ENCODE results near the gene SPRN.
"Not testable (repeated sequence)": the region's sequence is repeated elsewhere in the genome, so short reads cannot be mapped to it uniquely, and the experiment has no call there.

The SPRN gene

GRCh38 chr10:133456041-133456951 lies 31.9 kb upstream of the SPRN start:
- DNase-seq = no peak

GRCh38 chr10:133455611-133456031 lies 31.2 kb upstream of the SPRN start:
- DNase-seq = no peak

GRCh38 chr10:133455196-133455595 lies 30.8 kb upstream of the SPRN start:
- no peak for DNase-seq

GRCh38 chr10:133454204-133454893 lies 29.9 kb upstream of the SPRN start:
- DNase-seq = no peak

- no peak for DNase-seq
Measured at GRCh38 chr10:133453516-133454203, 29.2 kb upstream of the SPRN start, which contains the start of gene SCART1. Gene SCART1, plus strand, starts transcription at chr10:133453945. Its CDS starts 53 bp downstream, at chr10:133453998.

- no peak for DNase-seq
Measured at GRCh38 chr10:133452453-133452852, 28.0 kb upstream of the SPRN start.

- DNase-seq = no peak
Measured at GRCh38 chr10:133451346-133451745, 26.9 kb upstream of the SPRN start.

GRCh38 chr10:133448120-133448519 lies 23.7 kb upstream of the SPRN start:
- no peak for DNase-seq

GRCh38 chr10:133446979-133447378 lies 22.6 kb upstream of the SPRN start:
- DNase-seq = no peak

GRCh38 chr10:133445751-133446708 lies 21.6 kb upstream of the SPRN start:
- no peak for DNase-seq

- DNase-seq = no peak
Measured at GRCh38 chr10:133445268-133445732, 20.9 kb upstream of the SPRN start.

GRCh38 chr10:133444342-133445267 lies 20.2 kb upstream of the SPRN start:
- no peak for DNase-seq

- DNase-seq = no peak
Measured at GRCh38 chr10:133442967-133443924, 18.8 kb upstream of the SPRN start.

- no peak for DNase-seq
Measured at GRCh38 chr10:133442191-133442966, 18.0 kb upstream of the SPRN start.

GRCh38 chr10:133441780-133442179 lies 17.4 kb upstream of the SPRN start:
- no peak for DNase-seq

GRCh38 chr10:133441356-133441755 lies 16.9 kb upstream of the SPRN start:
- not testable (repeated sequence) for DNase-seq

GRCh38 chr10:133440633-133441285 lies 16.3 kb upstream of the SPRN start:
- no peak for DNase-seq
